Common myeloid progenitor, CD34-positive (primary cell): ENCODE results near the gene PYDC1.
A peak's percentile ranks its signal among the peaks of the same experiment; 100 is the strongest.
"Not testable (repeated sequence)": the region's sequence is repeated elsewhere in the genome, so short reads cannot be mapped to it uniquely, and the experiment has no call there.

Experiments
- CTCF ChIA-PET: fragments of 350-600 bp; sonication (Branson Sonifier 250); formaldehyde crosslinking; loops from one replicate; lab custom pipeline; 2021; ENCODE audit warnings: antibody characterized with exemption; lab: Charles Lee
- POLR2A ChIA-PET: fragments of 350-600 bp; sonication (Branson Sonifier 250); formaldehyde crosslinking; loops from one replicate; lab custom pipeline; 2021; ENCODE audit warnings: antibody characterized with exemption; lab: Charles Lee
- DNase-seq, 3 donors: peaks; one replicate each; pipeline versions ENCODE4 v3.0.0 to v3.0.0-alpha.2; 2013
- H3K27ac ChIP-seq, 2 experiments: 1 replicate in 1 of 2; 2 replicates in 1 of 2; pipeline ENCODE4 v1.7.0; 2013; ENCODE audit warnings: inconsistent platforms in 2 of 2, low read length in 2 of 2, mild to moderate bottlenecking in 2 of 2, low read depth in 1 of 2, moderate library complexity in 1 of 2; ENCODE audit not compliant: severe bottlenecking in 2 of 2, insufficient read depth in 1 of 2, poor library complexity in 1 of 2
- H3K27me3 ChIP-seq, 5 experiments: replicated peaks in 2 of 5; 1 replicate in 3 of 5; 2 replicates in 2 of 5; pipeline versions ENCODE4 v1.6.1 to v1.7.0; 2013; ENCODE audit warnings: low read length in 4 of 5, mild to moderate bottlenecking in 2 of 5, moderate library complexity in 2 of 5, inconsistent platforms in 1 of 5; ENCODE audit not compliant: insufficient read depth in 5 of 5, control insufficient read depth in 4 of 5
- H3K36me3 ChIP-seq, 4 experiments: 1 replicate in 2 of 4; 2 replicates in 2 of 4; pipeline versions ENCODE4 v1.6.1 to v1.7.0; 2013; ENCODE audit warnings: low read length in 3 of 4, control low read depth in 1 of 4, mild to moderate bottlenecking in 1 of 4; ENCODE audit not compliant: control insufficient read depth in 4 of 4, insufficient read depth in 4 of 4
- H3K4me1 ChIP-seq, 4 experiments: 1 replicate in 3 of 4; 2 replicates in 1 of 4; pipeline versions ENCODE4 v1.6.1 to v1.7.1; 2013; ENCODE audit warnings: low read length in 3 of 4, mild to moderate bottlenecking in 3 of 4, control low read depth in 1 of 4, inconsistent platforms in 1 of 4, moderate library complexity in 1 of 4; ENCODE audit not compliant: control insufficient read depth in 4 of 4, insufficient read depth in 4 of 4; ENCODE audit errors: control extremely low read depth in 1 of 4
- H3K4me3 ChIP-seq, 7 experiments: 1 replicate in 4 of 7; 2 replicates in 3 of 7; pipeline versions ENCODE4 v1.5.1 to v1.7.0; 2013; ENCODE audit warnings: mild to moderate bottlenecking in 7 of 7, low read length in 6 of 7, moderate library complexity in 6 of 7, inconsistent platforms in 2 of 7, low read depth in 2 of 7, control low read depth in 1 of 7; ENCODE audit not compliant: insufficient read depth in 4 of 7, control insufficient read depth in 1 of 7; ENCODE audit errors: extremely low read depth in 1 of 7
- H3K9me3 ChIP-seq, 5 experiments: 1 replicate in 4 of 5; 2 replicates in 1 of 5; pipeline versions ENCODE4 v1.6.1 to v1.7.1; 2013; ENCODE audit warnings: low read length in 4 of 5, mild to moderate bottlenecking in 2 of 5, inconsistent platforms in 1 of 5, low read depth in 1 of 5, moderate library complexity in 1 of 5; ENCODE audit not compliant: control insufficient read depth in 4 of 5, insufficient read depth in 2 of 5; ENCODE audit errors: control extremely low read depth in 1 of 5
- WGBS: methylation state at CpG from one replicate; pipeline ENCODE4 v1.1.5; 2013; ENCODE audit not compliant: insufficient coverage; 5-methylcytosine and 5-hydroxymethylcytosine counted together

Gene PYDC1

DNA sequence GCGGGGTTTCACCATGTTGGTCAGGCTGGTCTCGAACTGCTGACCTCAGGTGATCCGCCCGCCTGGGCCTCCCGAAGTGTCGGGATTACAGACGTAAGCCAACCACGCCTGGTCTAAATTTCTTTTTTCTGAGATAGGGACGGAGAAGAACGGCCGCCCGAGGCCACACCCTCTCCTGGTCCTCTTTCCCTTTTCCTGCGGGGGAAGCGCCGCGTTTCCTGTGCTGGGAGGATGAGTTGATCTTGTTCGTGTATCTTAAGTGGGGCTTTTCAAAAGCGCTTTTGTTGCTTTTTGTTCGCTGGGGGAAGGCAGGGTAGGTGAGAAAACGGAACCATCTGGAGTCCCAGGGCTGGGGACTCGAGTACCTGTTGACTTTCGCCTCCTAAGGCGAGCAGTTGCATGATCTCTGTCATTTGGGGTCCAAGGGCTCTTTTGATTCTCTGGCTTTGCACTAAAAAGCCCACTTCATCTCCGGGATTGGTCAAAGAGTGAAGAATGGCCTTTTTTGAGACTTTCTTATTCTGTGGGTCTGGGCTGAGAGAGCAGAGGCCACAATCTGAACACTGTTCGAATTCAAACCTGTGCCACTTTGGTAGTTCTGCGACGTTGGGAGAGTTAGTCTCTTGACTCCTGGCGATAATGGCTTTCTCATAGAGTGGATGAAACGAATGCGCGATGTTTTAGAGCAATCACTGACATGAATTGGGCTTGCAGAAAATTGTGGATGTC, 35.7 kb downstream of the PYDC1 start:
- Histone ChIP-seq H3K9me3 (no peaks in the 10 kb centered on the region), H3K27me3 (no peaks in the 10 kb centered on the region), H3K27ac (peak overlapping the region; percentile 97 to 99), H3K36me3 (peaks cover 16 to 49% (median 37%) of the 10 kb centered on the region in 4 experiments), H3K4me1 (peaks cover 23 to 75% (median 56%) of the 10 kb centered on the region in 4 experiments), H3K4me3 (peak overlapping the region; percentile 71 to 95 (median 92))
- ChIA-PET CTCF (interaction anchor here (1.0 to 3.7 kb wide), 4 partner anchors 17 to 125 kb away, joined by 3 to 11 read pairs (median 4); no protein-coding TSS in a partner anchor), POLR2A (interaction anchor here (0.5 to 2.0 kb wide), 19 partner anchors 8 to 320 kb away, joined by 3 to 12 read pairs (median 6); partner anchors contain the start of genes ARMC5, ITGAM, KAT8 and PYCARD)
- DNase-seq = peak in 2 of 3 donors; percentile 44 to 48
- WGBS = 5% methylated on average over 23 of the region's 31 CpGs

DNA sequence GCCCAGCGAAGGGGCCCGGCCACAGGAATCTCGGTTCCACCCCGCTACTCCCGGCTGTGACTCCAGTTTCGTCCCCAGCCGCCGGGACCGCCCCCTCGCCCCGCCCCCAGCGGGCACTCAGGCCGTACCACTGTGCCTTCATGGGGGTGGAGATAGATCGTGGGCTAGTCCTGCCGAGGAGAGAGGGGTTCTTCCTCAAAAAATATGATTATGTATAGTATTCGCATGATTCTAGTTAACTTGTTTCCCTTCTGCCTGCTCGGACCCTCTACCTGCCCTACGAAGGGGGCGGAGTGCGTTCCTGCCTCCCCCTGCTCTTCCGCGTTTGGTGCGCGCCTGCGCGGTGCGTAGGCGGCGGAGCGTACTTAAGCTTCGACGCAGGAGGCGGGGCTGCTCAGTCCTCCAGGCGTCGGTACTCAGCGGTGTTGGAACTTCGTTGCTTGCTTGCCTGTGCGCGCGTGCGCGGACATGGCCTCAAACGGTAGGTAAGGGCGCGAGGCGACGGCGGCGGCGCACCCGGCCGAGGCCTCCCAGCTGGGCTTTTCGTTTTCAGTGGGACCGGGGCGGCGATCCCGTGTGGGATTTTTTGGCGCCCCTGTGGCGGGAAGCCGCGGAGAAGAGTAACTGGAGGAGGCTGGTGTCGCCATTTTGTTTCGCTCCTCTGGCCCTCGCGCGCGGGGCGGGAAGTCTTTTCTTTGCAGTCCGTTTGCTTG, 37.0 kb downstream of the PYDC1 start, which contains the start of gene FUS:
FUS (plus strand) TSS at position 393 of the 713 bp plus-strand sequence; CDS start at position 469, 76 bp downstream.
- under 1% methylated on average over 37 of the region's 69 CpGs for WGBS
- peak; percentile 91 to 97 (median 94) for DNase-seq
- Histone ChIP-seq H3K9me3 (no peaks in the 10 kb centered on the region), H3K36me3 (peaks cover 11 to 35% (median 26%) of the 10 kb centered on the region in 4 experiments), H3K27ac (peak within 1 kb of the TSS; percentile 97 to 99), H3K4me1 (peaks cover 17 to 61% (median 52%) of the 10 kb centered on the region in 4 experiments), H3K4me3 (peak within 1 kb of the TSS; percentile 83 to 95 (median 92)), H3K27me3 (no peaks in the 10 kb centered on the region)
- ChIA-PET CTCF (interaction anchor here (0.6 to 3.3 kb wide), 4 partner anchors 19 to 264 kb away, joined by 3 to 13 read pairs (median 3); no protein-coding TSS in a partner anchor), POLR2A (interaction anchor here (0.6 to 2.1 kb wide), 25 partner anchors 9 to 278 kb away, joined by 3 to 12 read pairs (median 5); partner anchors contain the start of genes ITGAM, KAT8, PYCARD and ZNF646)

DNA sequence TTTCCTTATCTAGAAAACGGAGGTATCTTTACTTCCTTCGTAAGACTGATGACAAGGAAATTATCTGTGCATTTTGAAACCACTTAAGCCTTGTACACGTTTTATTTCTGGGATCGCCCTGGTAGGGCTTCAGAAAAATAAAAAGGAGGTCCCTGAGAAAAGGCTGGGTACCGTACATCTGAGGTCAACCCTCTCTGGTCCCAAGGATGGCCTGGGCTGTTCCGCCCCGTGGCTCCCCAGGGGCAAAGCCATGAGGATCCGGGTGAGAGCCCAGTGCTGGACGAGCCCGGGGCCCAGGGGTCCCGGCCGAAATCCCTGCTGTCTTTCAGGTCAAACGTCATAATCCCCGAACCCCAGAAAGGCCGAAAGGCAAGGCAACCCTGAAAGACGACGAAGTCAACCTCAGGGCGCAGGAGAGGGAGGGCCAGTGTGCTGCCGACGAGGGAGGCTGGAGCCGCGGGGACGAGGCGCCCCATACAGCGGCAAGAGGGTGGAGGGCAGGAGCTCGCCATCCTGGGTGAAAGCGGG, 37.7 kb downstream of the PYDC1 start:
- CTCF ChIA-PET = interaction anchor here (0.6 to 3.3 kb wide), 3 partner anchors 18 to 265 kb away, joined by 3 to 13 read pairs (median 3); no protein-coding TSS in a partner anchor
- H3K36me3 ChIP-seq = peaks cover 11 to 30% (median 22%) of the 10 kb centered on the region in 4 experiments
- DNase-seq = no peak
- peak overlapping the region; percentile 97 to 99 for H3K27ac ChIP-seq
- H3K4me1 ChIP-seq = peaks cover 17 to 61% (median 50%) of the 10 kb centered on the region in 4 experiments
- peak overlapping the region; percentile 74 to 95 (median 87) for H3K4me3 ChIP-seq
- no peaks in the 10 kb centered on the region for H3K9me3 ChIP-seq
- WGBS = 2% methylated on average over 25 of the region's 27 CpGs
- no peaks in the 10 kb centered on the region for H3K27me3 ChIP-seq
- POLR2A ChIA-PET = interaction anchor here (0.6 to 2.1 kb wide), 21 partner anchors 8 to 279 kb away, joined by 3 to 12 read pairs (median 6); partner anchors contain the start of genes ITGAM, KAT8, PYCARD and ZNF646

DNA sequence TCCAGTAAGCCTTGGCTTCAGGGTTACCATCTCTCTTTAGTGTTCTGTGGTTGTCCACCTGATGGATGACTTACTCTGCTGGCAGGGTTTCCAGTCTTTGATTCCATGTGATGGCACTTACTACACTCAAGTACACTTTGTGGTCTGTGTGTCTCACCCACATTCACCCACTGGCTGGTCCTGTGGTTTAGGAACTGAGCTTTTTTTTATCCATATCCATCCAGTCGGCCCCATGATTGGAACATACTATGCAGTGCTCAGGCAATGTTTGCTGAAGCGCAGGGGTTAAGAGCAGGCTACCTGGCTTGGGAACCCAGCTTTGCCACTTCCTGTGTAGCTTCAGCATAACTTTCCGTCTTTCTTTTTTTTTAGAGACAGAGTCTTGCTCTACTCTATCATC, 39.8 kb downstream of the PYDC1 start:
- Histone ChIP-seq H3K4me3 (peak overlapping the region in 2 of 7 experiments; percentile 11 to 52), H3K9me3 (no peaks in the 10 kb centered on the region), H3K36me3 (peaks cover 0 to 9% (median 1%) of the 10 kb centered on the region in 4 experiments), H3K27ac (no peak overlapping the region), H3K4me1 (peaks cover 11 to 41% (median 32%) of the 10 kb centered on the region in 4 experiments), H3K27me3 (no peaks in the 10 kb centered on the region)
- CTCF ChIA-PET = interaction anchor here (0.5 to 3.3 kb wide), 9 partner anchors 13 to 310 kb away, joined by 3 to 13 read pairs (median 3); no protein-coding TSS in a partner anchor
- POLR2A ChIA-PET = interaction anchor here (0.6 to 0.7 kb wide), 2 partner anchors 20 to 109 kb away, joined by 3 to 4 read pairs; no protein-coding TSS in a partner anchor
- peak; percentile 65 to 91 (median 90) for DNase-seq
- WGBS = 0% methylated on average over 3 of the region's 3 CpGs

DNA sequence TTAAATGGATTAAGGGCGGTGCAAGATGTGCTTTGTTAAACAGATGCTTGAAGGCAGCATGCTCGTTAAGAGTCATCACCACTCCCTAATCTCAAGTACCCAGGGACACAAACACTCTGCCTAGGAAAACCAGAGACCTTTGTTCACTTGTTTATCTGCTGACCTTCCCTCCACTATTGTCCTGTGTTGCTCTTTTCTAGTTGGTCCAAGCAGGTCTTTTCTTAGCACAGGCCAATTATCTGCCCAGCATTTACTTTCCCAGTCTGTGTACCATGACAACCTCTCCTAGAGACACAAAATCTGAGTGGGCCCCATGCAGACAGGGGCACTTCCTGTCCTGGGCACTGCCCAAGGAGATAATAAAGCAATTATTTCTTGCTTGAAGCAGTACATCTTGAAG, 46.9 kb downstream of the PYDC1 start:
- POLR2A ChIA-PET, H3K4me1 ChIP-seq, H3K27me3 ChIP-seq, H3K4me3 ChIP-seq, H3K36me3 ChIP-seq, H3K9me3 ChIP-seq, H3K27ac ChIP-seq: not testable (repeated sequence)
- DNase-seq = peak in 1 of 3 donors; percentile 51
- CTCF ChIA-PET = interaction anchor here (1.2 kb wide), 1 partner anchor 18 kb away, joined by 3 read pairs; no protein-coding TSS in a partner anchor
- WGBS = no CpG with 5 or more reads among the region's 2 CpGs

DNA sequence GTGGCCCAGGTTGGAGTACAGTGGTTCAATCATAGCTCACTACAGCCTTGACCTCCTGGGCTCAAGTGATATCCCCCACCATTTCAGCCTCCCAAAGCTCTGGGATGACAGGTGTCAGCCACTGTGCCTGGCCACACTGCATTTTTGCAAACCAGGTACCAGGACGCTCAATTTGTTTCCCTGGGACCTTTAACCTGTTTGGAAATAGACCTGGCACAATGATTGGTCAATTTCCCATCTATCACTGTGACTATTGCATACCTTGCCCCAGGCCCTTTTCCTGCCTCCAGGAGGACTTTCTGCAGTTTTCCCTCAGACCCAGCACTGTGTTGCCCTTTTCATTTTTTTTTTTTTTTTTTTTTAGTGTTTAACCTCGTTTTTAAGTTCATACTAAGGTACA, 48.1 kb downstream of the PYDC1 start:
- Histone ChIP-seq H3K4me1 (no peaks in the 10 kb centered on the region), H3K36me3 (no peaks in the 10 kb centered on the region), H3K4me3 (no peak overlapping the region), H3K27me3 (no peaks in the 10 kb centered on the region), H3K27ac (no peak overlapping the region), H3K9me3 (no peaks in the 10 kb centered on the region)
- no peak for DNase-seq
- 100% methylated on average over 1 of the region's 2 CpGs for WGBS
- ChIA-PET CTCF (interaction anchor here (4.0 kb wide), 1 partner anchor 11 kb away, joined by 17 read pairs; no protein-coding TSS in a partner anchor), POLR2A (interaction anchor here (1.1 kb wide), 1 partner anchor 11 kb away, joined by 3 read pairs; the partner anchor contains the start of gene FUS)
